HEK293T (cell line): Measurements from ENCODE around the gene TMEM209.

ENCODE experiments used
- ARNT ChIP-seq: fragments of 450-650 bp; IDR thresholded peaks from 2 replicates; pipeline ENCODE4 v1.6.1; 2017; ENCODE audit warnings: mild to moderate bottlenecking
- BHLHE40 ChIP-seq: fragments of 450-650 bp; IDR thresholded peaks from 2 replicates; pipeline ENCODE4 v1.6.1; 2016; ENCODE audit warnings: mild to moderate bottlenecking, moderate library complexity, borderline replicate concordance
- ELF4 ChIP-seq: fragments of 450-650 bp; IDR thresholded peaks from 2 replicates; pipeline ENCODE4 v1.6.1; 2017; ENCODE audit warnings: antibody characterized with exemption
- FOXA1 ChIP-seq: fragments of 450-650 bp; IDR thresholded peaks from 2 replicates; pipeline ENCODE4 v1.6.1; 2016; ENCODE audit warnings: mild to moderate bottlenecking
- FOXK2 ChIP-seq: fragments of 450-650 bp; IDR thresholded peaks from 2 replicates; pipeline ENCODE4 v1.6.1; 2016; ENCODE audit warnings: mild to moderate bottlenecking
- FOXM1 ChIP-seq: fragments of 450-650 bp; IDR thresholded peaks from 2 replicates; pipeline ENCODE4 v1.6.1; 2017; ENCODE audit warnings: mild to moderate bottlenecking, borderline replicate concordance
- HDGF ChIP-seq: fragments of 450-650 bp; IDR thresholded peaks from 2 replicates; pipeline ENCODE4 v1.6.1; 2017; ENCODE audit warnings: antibody characterized with exemption, borderline replicate concordance
- L3MBTL2 ChIP-seq: fragments of 450-650 bp; conservative IDR thresholded peaks from 2 replicates; pipeline ENCODE4 v1.6.1; 2016; ENCODE audit warnings: mild to moderate bottlenecking
- NFRKB ChIP-seq: fragments of 450-650 bp; IDR thresholded peaks from 2 replicates; pipeline ENCODE4 v1.6.1; 2016; ENCODE audit warnings: mild to moderate bottlenecking, moderate library complexity
- SP1 ChIP-seq: fragments of 450-650 bp; IDR thresholded peaks from 2 replicates; pipeline ENCODE4 v1.6.1; 2017
- SUZ12 ChIP-seq: fragments of 450-650 bp; IDR thresholded peaks from 2 replicates; pipeline ENCODE4 v1.6.1; 2016; ENCODE audit warnings: mild to moderate bottlenecking
- TARDBP ChIP-seq: fragments of 450-650 bp; IDR thresholded peaks from 2 replicates; pipeline ENCODE4 v1.6.1; 2016
- ZNF384 ChIP-seq: fragments of 450-650 bp; IDR thresholded peaks from 2 replicates; pipeline ENCODE4 v1.6.1; 2016
- TF ChIP-seq, protein P1 (sequence below): fragments of 450-650 bp; IDR thresholded peaks from 2 replicates; pipeline ENCODE4 v1.6.1; 2016

DNA sequence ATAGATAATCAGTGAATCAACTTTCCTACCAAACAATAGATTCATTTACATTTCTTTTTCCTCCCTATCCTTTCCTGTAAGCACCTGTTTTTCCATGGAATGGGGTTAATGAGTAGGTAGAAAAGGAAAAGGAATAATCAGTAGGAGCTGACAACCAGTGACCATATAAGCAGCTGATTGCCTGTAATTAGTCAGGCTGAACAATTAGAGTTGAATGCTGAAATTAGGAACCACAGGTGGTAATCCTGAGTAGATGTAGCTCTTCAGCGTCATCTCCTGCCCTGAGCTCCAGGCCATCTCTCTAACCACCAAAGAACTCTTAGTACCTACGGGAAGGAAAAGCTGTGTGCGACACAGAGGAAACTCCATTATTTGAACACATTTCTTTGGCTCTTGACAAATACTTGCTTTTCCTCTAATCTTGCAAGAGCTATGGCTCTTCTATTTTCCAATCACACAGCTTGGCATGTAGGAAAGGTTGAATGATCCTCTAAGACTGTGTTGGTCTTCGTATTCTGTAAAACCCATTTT lies 71.0 kb downstream of the TMEM209 start:
- no peak for TF ChIP-seq FOXA1
- no peak for TF ChIP-seq SP1
- no peak for TF ChIP-seq BHLHE40
- TF ChIP-seq, protein P1, sequence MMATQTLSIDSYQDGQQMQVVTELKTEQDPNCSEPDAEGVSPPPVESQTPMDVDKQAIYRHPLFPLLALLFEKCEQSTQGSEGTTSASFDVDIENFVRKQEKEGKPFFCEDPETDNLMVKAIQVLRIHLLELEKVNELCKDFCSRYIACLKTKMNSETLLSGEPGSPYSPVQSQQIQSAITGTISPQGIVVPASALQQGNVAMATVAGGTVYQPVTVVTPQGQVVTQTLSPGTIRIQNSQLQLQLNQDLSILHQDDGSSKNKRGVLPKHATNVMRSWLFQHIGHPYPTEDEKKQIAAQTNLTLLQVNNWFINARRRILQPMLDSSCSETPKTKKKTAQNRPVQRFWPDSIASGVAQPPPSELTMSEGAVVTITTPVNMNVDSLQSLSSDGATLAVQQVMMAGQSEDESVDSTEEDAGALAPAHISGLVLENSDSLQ, result no peak
- no peak for TF ChIP-seq FOXM1
- no peak for TF ChIP-seq SUZ12
- no peak for TF ChIP-seq L3MBTL2
- no peak for TF ChIP-seq HDGF
- no peak for TF ChIP-seq TARDBP
- no peak for TF ChIP-seq ZNF384
- no peak for TF ChIP-seq ELF4
- TF ChIP-seq NFRKB, result no peak
- no peak for TF ChIP-seq FOXK2
- no peak for TF ChIP-seq ARNT
